ENCODE data around the gene USPL1. TPM values are rescaled to one million over a fixed set of nuclear protein-coding genes. Genes with fewer than 3 reads are reported as not detected.

Gene USPL1
- polyA plus RNA-seq, 1 donor from 2014 or later: 60.1 TPM

- no peaks in the 10 kb centered on the region for H3K27me3 ChIP-seq (ENCODE audit: insufficient read depth, low read depth, low read length)
- H3K9me3 ChIP-seq (ENCODE audit: low read length): no peaks in the 10 kb centered on the region
- H3K9me2 ChIP-seq (ENCODE audit: insufficient read depth, low read length): no peaks in the 10 kb centered on the region
- no peak overlapping the region for H3K4me2 ChIP-seq (ENCODE audit: low read length)
- H3K9ac ChIP-seq (ENCODE audit: low read length): no peak overlapping the region
- TF ChIP-seq EP300 (conservative IDR thresholded peaks at IDR 0.05; ENCODE audit: poor library complexity, severe bottlenecking) (no peak), EZH2 (IDR thresholded peaks at IDR 0.05; ENCODE audit: borderline replicate concordance, insufficient read depth, low read length, poor library complexity, severe bottlenecking) (no peak)
- H3K79me2 ChIP-seq (replicated peaks; ENCODE audit: insufficient read depth, low read length): no peaks in the 10 kb centered on the region
- H3K27ac ChIP-seq (ENCODE audit: low read length): no peak overlapping the region
- H4K20me1 ChIP-seq (ENCODE audit: insufficient read depth): no peaks in the 10 kb centered on the region
- no peak overlapping the region for H3K4me3 ChIP-seq (ENCODE audit: low read length)
- H3F3A ChIP-seq (ENCODE audit: insufficient read depth, low read length, poor library complexity, severe bottlenecking): no peaks in the 10 kb centered on the region
- no peak overlapping the region for H2AFZ ChIP-seq (ENCODE audit: low read depth, low read length)
- no peaks in the 10 kb centered on the region for H3K36me3 ChIP-seq (ENCODE audit: insufficient read depth, low read length)
These were observed 80.3 kb downstream of the USPL1 start for GRCh38 chr13:30697996-30698401.

- Histone ChIP-seq H2AFZ (ENCODE audit: low read depth, low read length) (no peak overlapping the region), H3K79me2 (replicated peaks; ENCODE audit: insufficient read depth, low read length) (no peaks in the 10 kb centered on the region), H4K20me1 (ENCODE audit: insufficient read depth) (no peaks in the 10 kb centered on the region), H3K4me2 (ENCODE audit: low read length) (no peak overlapping the region), H3K4me3 (ENCODE audit: low read length) (no peak overlapping the region), H3K27ac (ENCODE audit: low read length) (no peak overlapping the region), H3F3A (ENCODE audit: insufficient read depth, low read length, poor library complexity, severe bottlenecking) (no peaks in the 10 kb centered on the region), H3K36me3 (ENCODE audit: insufficient read depth, low read length) (no peaks in the 10 kb centered on the region), H3K9ac (ENCODE audit: low read length) (no peak overlapping the region), H3K27me3 (ENCODE audit: insufficient read depth, low read depth, low read length) (no peaks in the 10 kb centered on the region), H3K9me2 (ENCODE audit: insufficient read depth, low read length) (no peaks in the 10 kb centered on the region), H3K9me3 (ENCODE audit: low read length) (no peaks in the 10 kb centered on the region)
- TF ChIP-seq EZH2 (IDR thresholded peaks at IDR 0.05; ENCODE audit: borderline replicate concordance, insufficient read depth, low read length, poor library complexity, severe bottlenecking) (no peak), TAF1 (IDR thresholded peaks at IDR 0.05; ENCODE audit: low read depth) (no peak), SMC3 (conservative IDR thresholded peaks at IDR 0.05; ENCODE audit: poor library complexity) (no peak), EP300 (conservative IDR thresholded peaks at IDR 0.05; ENCODE audit: poor library complexity, severe bottlenecking) (no peak), REST (IDR thresholded peaks at IDR 0.05; ENCODE audit: borderline replicate concordance) (no peak), MXI1 (conservative IDR thresholded peaks at IDR 0.05; ENCODE audit: poor library complexity, severe bottlenecking) (no peak), RAD21 (conservative IDR thresholded peaks at IDR 0.05) (no peak), POLR2AphosphoS5 (IDR thresholded peaks at IDR 0.05) (no peak), CTCF (IDR thresholded peaks at IDR 0.05; ENCODE audit: poor library complexity, severe bottlenecking) (no peak)
These were observed 80.8 kb downstream of the USPL1 start for GRCh38 chr13:30698488-30699005.

Data from neural cell (in vitro differentiated cells).